OCI-LY1 (cell line): ENCODE results near the gene TMEM161B.

Experiments
- H2AFZ ChIP-seq: fragments of 200-600 bp; sonication (generic), shearing (Covaris generic); 2 replicates; pipeline ENCODE4 v1.6.0; 2014; ENCODE audit warnings: antibody characterized with exemption, mild to moderate bottlenecking, low read length
- H3F3A ChIP-seq: fragments of 200-600 bp; sonication (generic), shearing (Covaris generic); 2 replicates; pipeline ENCODE4 v1.6.0; 2014; ENCODE audit warnings: mild to moderate bottlenecking, antibody characterized with exemption, low read length, moderate library complexity; ENCODE audit not compliant: insufficient read depth
- H3K27ac ChIP-seq: fragments of 200-600 bp; sonication (generic); 2 replicates; pipeline ENCODE4 v1.5.1; 2014; ENCODE audit warnings: low read length, mixed run types, mild to moderate bottlenecking, low read depth; ENCODE audit not compliant: poor library complexity, severe bottlenecking
- H3K27me3 ChIP-seq: fragments of 200-600 bp; sonication (generic); 2 replicates; pipeline ENCODE4 v1.6.0; 2014; ENCODE audit warnings: antibody characterized with exemption, mild to moderate bottlenecking, low read length, moderate library complexity; ENCODE audit not compliant: insufficient read depth
- H3K36me3 ChIP-seq: fragments of 200-600 bp; sonication (generic); 2 replicates; pipeline ENCODE4 v1.6.1; 2014; ENCODE audit warnings: mild to moderate bottlenecking, antibody characterized with exemption, low read length, moderate library complexity, mixed read lengths; ENCODE audit not compliant: insufficient read depth
- H3K4me1 ChIP-seq: fragments of 200-600 bp; sonication (generic); 2 replicates; pipeline ENCODE4 v1.5.1; 2014; ENCODE audit warnings: mild to moderate bottlenecking, low read length, moderate library complexity; ENCODE audit not compliant: insufficient read depth, severe bottlenecking
- H3K4me2 ChIP-seq: fragments of 200-600 bp; sonication (generic), shearing (Covaris generic); 2 replicates; pipeline ENCODE4 v1.6.1; 2014; ENCODE audit warnings: low read length
- H3K4me3 ChIP-seq: fragments of 200-600 bp; sonication (generic); 2 replicates; pipeline ENCODE4 v1.5.1; 2014; ENCODE audit warnings: low read length, low read depth, mild to moderate bottlenecking, mixed read lengths; ENCODE audit not compliant: poor library complexity, severe bottlenecking
- H3K79me2 ChIP-seq: fragments of 200-600 bp; shearing (Covaris generic); 2 replicates; pipeline ENCODE4 v1.6.1; 2016; ENCODE audit warnings: mixed run types, low read length, mixed read lengths; ENCODE audit not compliant: insufficient read depth
- H3K9ac ChIP-seq: fragments of 200-600 bp; sonication (generic), shearing (Covaris generic); 2 replicates; pipeline ENCODE4 v1.6.1; 2014; ENCODE audit warnings: mild to moderate bottlenecking, low read length, mixed read lengths
- H3K9me2 ChIP-seq: fragments of 200-600 bp; sonication (generic), shearing (Covaris generic); 2 replicates; pipeline ENCODE4 v1.6.1; 2014; ENCODE audit warnings: low read depth, mild to moderate bottlenecking, low read length, mixed read lengths
- H3K9me3 ChIP-seq: fragments of 200-600 bp; shearing (Covaris generic); 2 replicates; pipeline ENCODE4 v1.6.1; 2014; ENCODE audit warnings: low read length, mixed read lengths
- H4K20me1 ChIP-seq: fragments of 200-600 bp; sonication (generic), shearing (Covaris generic); 2 replicates; pipeline ENCODE4 v1.6.0; 2016; ENCODE audit warnings: mild to moderate bottlenecking, low read length; ENCODE audit not compliant: insufficient read depth
- EZH2 ChIP-seq: fragments of 200-600 bp; sonication (generic), shearing (Covaris generic); IDR thresholded peaks from 2 replicates; pipeline ENCODE4 v1.8.0; 2017; ENCODE audit warnings: borderline replicate concordance, mixed run types, mild to moderate bottlenecking, antibody characterized with exemption, low read length, moderate library complexity, mixed read lengths
- TF ChIP-seq, protein P1 (sequence below): fragments of 200-600 bp; sonication (generic), shearing (Covaris generic); IDR thresholded peaks from 2 replicates; pipeline ENCODE4 v1.5.1; 2017; ENCODE audit warnings: mild to moderate bottlenecking, antibody characterized with exemption, low read length, moderate library complexity, mixed read lengths

The TMEM161B gene

DNA sequence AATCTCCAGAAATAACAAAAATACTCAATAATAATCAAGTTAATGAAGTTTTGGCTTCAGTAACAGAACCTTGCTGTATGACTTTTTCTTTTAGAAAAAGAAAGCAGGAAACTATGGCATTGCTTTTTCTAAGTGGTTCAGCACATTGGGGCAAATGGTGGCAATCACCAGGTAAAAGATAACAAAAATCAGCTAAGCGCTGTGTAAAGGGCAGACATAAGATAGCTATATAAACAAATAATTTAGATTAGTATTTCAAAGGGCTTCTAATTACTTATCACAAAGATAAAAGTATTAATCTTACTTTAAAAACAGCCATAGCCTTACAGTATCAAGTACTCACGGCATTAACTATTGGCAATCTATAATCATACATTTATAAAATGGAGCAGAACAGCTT is 10.0 kb downstream of the TMEM161B start:
- no peak overlapping the region for H3K4me2 ChIP-seq
- H3K27ac ChIP-seq, result no peak overlapping the region
- H3K4me1 ChIP-seq, result no peaks in the 10 kb centered on the region
- H3K9ac ChIP-seq, result no peak overlapping the region
- no peaks in the 10 kb centered on the region for H3K27me3 ChIP-seq
- H3K79me2 ChIP-seq, result peaks cover 100% of the 10 kb centered on the region
- no peak overlapping the region for H3K4me3 ChIP-seq
- peaks cover 8% of the 10 kb centered on the region for H3K9me3 ChIP-seq
- no peak for TF ChIP-seq EZH2
- TF ChIP-seq, protein P1, sequence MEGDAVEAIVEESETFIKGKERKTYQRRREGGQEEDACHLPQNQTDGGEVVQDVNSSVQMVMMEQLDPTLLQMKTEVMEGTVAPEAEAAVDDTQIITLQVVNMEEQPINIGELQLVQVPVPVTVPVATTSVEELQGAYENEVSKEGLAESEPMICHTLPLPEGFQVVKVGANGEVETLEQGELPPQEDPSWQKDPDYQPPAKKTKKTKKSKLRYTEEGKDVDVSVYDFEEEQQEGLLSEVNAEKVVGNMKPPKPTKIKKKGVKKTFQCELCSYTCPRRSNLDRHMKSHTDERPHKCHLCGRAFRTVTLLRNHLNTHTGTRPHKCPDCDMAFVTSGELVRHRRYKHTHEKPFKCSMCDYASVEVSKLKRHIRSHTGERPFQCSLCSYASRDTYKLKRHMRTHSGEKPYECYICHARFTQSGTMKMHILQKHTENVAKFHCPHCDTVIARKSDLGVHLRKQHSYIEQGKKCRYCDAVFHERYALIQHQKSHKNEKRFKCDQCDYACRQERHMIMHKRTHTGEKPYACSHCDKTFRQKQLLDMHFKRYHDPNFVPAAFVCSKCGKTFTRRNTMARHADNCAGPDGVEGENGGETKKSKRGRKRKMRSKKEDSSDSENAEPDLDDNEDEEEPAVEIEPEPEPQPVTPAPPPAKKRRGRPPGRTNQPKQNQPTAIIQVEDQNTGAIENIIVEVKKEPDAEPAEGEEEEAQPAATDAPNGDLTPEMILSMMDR, result no peak
- no peaks in the 10 kb centered on the region; the same call in 1 of the 2 replicates for H4K20me1 ChIP-seq
- no peaks in the 10 kb centered on the region for H3K9me2 ChIP-seq
- no peak overlapping the region for H2AFZ ChIP-seq
- H3K36me3 ChIP-seq, result peaks cover 70% of the 10 kb centered on the region
- no peaks in the 10 kb centered on the region for H3F3A ChIP-seq

GRCh38 chr5:88256872-88257271 is 11.8 kb downstream of the TMEM161B start:
- Histone ChIP-seq H4K20me1 (no peaks in the 10 kb centered on the region; the same call in 1 of the 2 replicates), H3K9me3 (peaks cover 6% of the 10 kb centered on the region; the same call in 1 of the 2 replicates), H3K9ac (no peak overlapping the region), H3F3A (no peaks in the 10 kb centered on the region), H3K36me3 (peaks cover 63% of the 10 kb centered on the region), H3K9me2 (no peaks in the 10 kb centered on the region), H2AFZ (no peak overlapping the region), H3K4me1 (no peaks in the 10 kb centered on the region), H3K27me3 (no peaks in the 10 kb centered on the region), H3K4me2 (no peak overlapping the region), H3K79me2 (peaks cover 100% of the 10 kb centered on the region), H3K27ac (no peak overlapping the region), H3K4me3 (no peak overlapping the region)
- TF ChIP-seq, protein P1, result no peak
- no peak for TF ChIP-seq EZH2

GRCh38 chr5:88256037-88256436 is 12.6 kb downstream of the TMEM161B start:
- Histone ChIP-seq H3K9me2 (no peaks in the 10 kb centered on the region), H3K9ac (no peak overlapping the region), H3K36me3 (peaks cover 56% of the 10 kb centered on the region), H3K4me1 (no peaks in the 10 kb centered on the region), H2AFZ (no peak overlapping the region), H3K4me3 (no peak overlapping the region), H4K20me1 (no peaks in the 10 kb centered on the region), H3K4me2 (no peak overlapping the region), H3K27ac (no peak overlapping the region), H3K9me3 (peaks cover 2% of the 10 kb centered on the region; the same call in 1 of the 2 replicates), H3K79me2 (peaks cover 100% of the 10 kb centered on the region), H3K27me3 (no peaks in the 10 kb centered on the region), H3F3A (no peaks in the 10 kb centered on the region)
- TF ChIP-seq, protein P1, result no peak
- no peak for TF ChIP-seq EZH2
